ENCODE measurements around the gene CXorf38. TPM values are rescaled to one million over a fixed set of nuclear protein-coding genes. Genes with fewer than 3 reads are reported as not detected.

Gene CXorf38
- total and polyA plus RNA-seq, 2 of the 8 experiments (the other 6 are each of a cell fraction or from before 2014, with no cell fraction given) = 3.6 to 6.4 TPM

DNA sequence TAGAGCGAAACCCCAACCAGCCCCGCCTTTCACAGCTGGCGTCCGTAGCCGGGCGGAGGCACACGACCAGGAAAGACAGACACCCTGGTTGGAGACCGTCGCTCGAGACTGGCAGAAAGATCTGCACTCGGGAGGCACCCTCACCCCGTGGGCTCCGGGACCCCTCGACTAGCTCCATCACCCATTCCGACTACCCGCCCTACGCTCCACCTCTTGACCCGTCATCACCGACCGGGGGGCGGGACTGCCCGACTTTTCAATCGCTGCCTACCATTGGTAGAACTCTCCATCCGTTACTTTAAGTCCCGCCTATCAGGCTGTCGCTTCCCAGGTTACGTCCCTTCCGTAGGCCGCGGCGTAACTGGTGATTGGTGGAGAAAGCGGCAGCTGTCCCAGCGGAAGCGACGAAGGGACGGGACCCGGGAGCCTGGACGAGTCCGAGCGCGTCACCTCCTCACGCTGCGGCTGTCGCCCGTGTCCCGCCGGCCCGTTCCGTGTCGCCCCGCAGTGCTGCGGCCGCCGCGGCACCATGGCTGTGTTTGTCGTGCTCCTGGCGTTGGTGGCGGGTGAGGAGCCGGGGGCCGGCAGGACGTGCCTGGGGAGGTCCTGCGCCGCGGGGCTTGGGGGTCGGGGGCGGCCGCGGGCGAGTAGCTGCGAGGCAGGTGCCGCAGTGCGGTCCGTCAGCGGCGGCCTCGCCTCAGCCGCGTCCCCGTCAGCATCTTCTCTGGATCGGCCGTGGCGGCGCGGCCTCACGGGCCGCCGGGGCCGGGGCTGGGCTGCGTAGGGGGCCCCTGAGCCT lies 66.6 kb downstream of the CXorf38 start, which contains the start of gene ATP6AP2 (continued):
- TF ChIP-seq YY1 (IDR thresholded peaks at IDR 0.05; ENCODE audit: low read depth, low read length) (no peak), JUND (IDR thresholded peaks at IDR 0.05; ENCODE audit: low read length) (no peak), CBX5 (IDR thresholded peaks at IDR 0.05; ENCODE audit: low read depth, low read length) (no peak), SP4 (IDR thresholded peaks at IDR 0.05; ENCODE audit: low read length) (no peak), CHD2 (IDR thresholded peaks at IDR 0.05; ENCODE audit: low read length) (peak; percentile 73; the same call in 1 of the 2 replicates), RBBP5 (IDR thresholded peaks at IDR 0.05; ENCODE audit: borderline replicate concordance, low read depth, low read length) (no peak), SP1 (IDR thresholded peaks at IDR 0.05; ENCODE audit: low read depth, low read length) (peak; percentile 89), KDM1A (IDR thresholded peaks at IDR 0.05; ENCODE audit: borderline replicate concordance, low read length) (no peak), SIRT6 (IDR thresholded peaks at IDR 0.05; ENCODE audit: low read length) (no peak), GTF2F1 (IDR thresholded peaks at IDR 0.05; ENCODE audit: borderline replicate concordance, low read depth, low read length) (no peak), TBP (IDR thresholded peaks at IDR 0.05; ENCODE audit: low read depth, low read length) (peak; percentile 56; the same call in 1 of the 2 replicates), JUN (IDR thresholded peaks at IDR 0.05; ENCODE audit: low read depth, low read length) (no peak), SAP30 (IDR thresholded peaks at IDR 0.05; ENCODE audit: insufficient read depth, insufficient replicate concordance, low read length) (no peak), PHF8 (conservative IDR thresholded peaks at IDR 0.05; ENCODE audit: low read depth, low read length) (0 out of 2 replicates have a peak, but pooled peaks have one; percentile 49), POU5F1 (IDR thresholded peaks at IDR 0.05; ENCODE audit: low read depth, low read length) (no peak), RNF2 (IDR thresholded peaks at IDR 0.05; ENCODE audit: borderline replicate concordance, low read depth, low read length, missing control alignments, poor library complexity, severe bottlenecking) (no peak), SUZ12 (IDR thresholded peaks at IDR 0.05; ENCODE audit: low read length) (no peak), EZH2 (IDR thresholded peaks at IDR 0.05; ENCODE audit: low read depth, low read length, severe bottlenecking) (no peak)
- TF ChIP-seq, protein P1, sequence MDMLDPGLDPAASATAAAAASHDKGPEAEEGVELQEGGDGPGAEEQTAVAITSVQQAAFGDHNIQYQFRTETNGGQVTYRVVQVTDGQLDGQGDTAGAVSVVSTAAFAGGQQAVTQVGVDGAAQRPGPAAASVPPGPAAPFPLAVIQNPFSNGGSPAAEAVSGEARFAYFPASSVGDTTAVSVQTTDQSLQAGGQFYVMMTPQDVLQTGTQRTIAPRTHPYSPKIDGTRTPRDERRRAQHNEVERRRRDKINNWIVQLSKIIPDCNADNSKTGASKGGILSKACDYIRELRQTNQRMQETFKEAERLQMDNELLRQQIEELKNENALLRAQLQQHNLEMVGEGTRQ (IDR thresholded peaks at IDR 0.05; ENCODE audit: low read length) = no peak

All from H1 (cell line).